Neural progenitor cell (in vitro differentiated cells): Measurements from ENCODE around the gene TBC1D9.

Experiments
- CTCF ChIP-seq: fragments of 200-600 bp; sonication (generic); IDR thresholded peaks from 2 replicates; pipeline ENCODE4 v1.5.1; 2017; ENCODE audit warnings: antibody characterized with exemption, mild to moderate bottlenecking
- EZH2 ChIP-seq: fragments of 200-600 bp; sonication (generic); IDR thresholded peaks from 2 replicates; pipeline ENCODE4 v1.6.1; 2017; ENCODE audit warnings: antibody characterized with exemption, mild to moderate bottlenecking, moderate library complexity
- EZH2phosphoT487 ChIP-seq: fragments of 200-600 bp; sonication (generic); IDR thresholded peaks from 2 replicates; pipeline ENCODE4 v1.6.1; 2017; ENCODE audit warnings: antibody characterized with exemption

GRCh38 chr4:140666889-140667614, 89.1 kb downstream of the TBC1D9 start:
- no peak for TF ChIP-seq CTCF
- TF ChIP-seq EZH2 = no peak
- no peak for TF ChIP-seq EZH2phosphoT487
